Measurements from ENCODE around the gene DTX3L. TPM values are rescaled to one million over a fixed set of nuclear protein-coding genes. Genes with fewer than 3 reads are reported as not detected.

DTX3L gene
- total and polyA plus RNA-seq, 9 of the 15 experiments (the other 6 are each of a cell fraction or from before 2014, with no cell fraction given) = 2.3 to 6.5 (median 3.0) TPM

- WGBS (ENCODE audit: insufficient coverage, low coverage, missing lambda C conversion rate) = 40% methylated on average over 3 of the region's 3 CpGs
- BruUV-seq (replicated peaks) = no TSS peak
- Histone ChIP-seq H3K79me2 (ENCODE audit: control insufficient read depth, insufficient read depth, low read length) (peaks cover 10% of the 10 kb centered on the region; the same call in 2 of the 3 replicates), H3K27me3 (ENCODE audit: control insufficient read depth in 2 of 2, insufficient read depth in 2 of 2, low read length in 2 of 2) (no peaks in the 10 kb centered on the region), H3K4me3 (no peak overlapping the region), H3K4me2 (ENCODE audit: insufficient read depth, low read length) (no peak overlapping the region), H3K9me3 (replicated peaks; ENCODE audit: control insufficient read depth, insufficient read depth, low read depth, low read length) (no peaks in the 10 kb centered on the region), H4K20me1 (replicated peaks; ENCODE audit: control insufficient read depth, insufficient read depth, low read length) (no peaks in the 10 kb centered on the region), H3K36me3 (ENCODE audit: control insufficient read depth, insufficient read depth, low read length) (peaks cover 17% of the 10 kb centered on the region; the same call in 2 of the 3 replicates), H3K4me1 (replicated peaks in 1 of 2; ENCODE audit: control insufficient read depth in 2 of 2, insufficient read depth in 2 of 2, low read length in 2 of 2) (peaks cover 7 to 8% of the 10 kb centered on the region in 2 experiments; a peak in 3 of 5 replicates), H3K9me1 (ENCODE audit: control insufficient read depth, insufficient read depth, low read length) (no peaks in the 10 kb centered on the region), H3K27ac (ENCODE audit: extremely low read depth, low read depth, low read length) (no peak overlapping the region), H3K9ac (ENCODE audit: insufficient read depth in 1 of 2, low read depth in 2 of 2, low read length in 2 of 2) (no peak overlapping the region), H2AFZ (ENCODE audit: low read depth, low read length) (no peak overlapping the region)
- TF ChIP-seq ZKSCAN1 (IDR thresholded peaks at IDR 0.05; ENCODE audit: low read depth, low read length) = no peak
- TF ChIP-seq ELF1 (tag; IDR thresholded peaks at IDR 0.05) = no peak
- TF ChIP-seq ZNF507 (tag; conservative IDR thresholded peaks at IDR 0.05) = no peak
- no peak for TF ChIP-seq TAL1 (IDR thresholded peaks at IDR 0.05)
- TF ChIP-seq MTA3 (IDR thresholded peaks at IDR 0.05; ENCODE audit: borderline replicate concordance) = no peak
- TF ChIP-seq PPARD (CRISPR knock-in tag; IDR thresholded peaks at IDR 0.05) = no peak
- TF ChIP-seq TCFL5 (CRISPR knock-in tag; conservative IDR thresholded peaks at IDR 0.05) = no peak
- no peak for TF ChIP-seq NR2C2 (CRISPR knock-in tag; IDR thresholded peaks at IDR 0.05)
- TF ChIP-seq NR2C2 (tag; IDR thresholded peaks at IDR 0.05) = no peak
- no peak for TF ChIP-seq GTF3C2 (IDR thresholded peaks at IDR 0.05; ENCODE audit: borderline replicate concordance, extremely low read depth, insufficient read length)
- no peak for TF ChIP-seq MTA1 (IDR thresholded peaks at IDR 0.05; ENCODE audit: borderline replicate concordance)
- no peak for TF ChIP-seq ESRRA (IDR thresholded peaks at IDR 0.05; ENCODE audit: borderline replicate concordance, low read depth)
- no peak for TF ChIP-seq ZNF12 (CRISPR knock-in tag; IDR thresholded peaks at IDR 0.05)
- TF ChIP-seq NFRKB (IDR thresholded peaks at IDR 0.05; ENCODE audit: low read depth) = no peak
- TF ChIP-seq TARDBP (IDR thresholded peaks at IDR 0.05) = no peak
- no peak for TF ChIP-seq CREB5 (CRISPR knock-in tag; IDR thresholded peaks at IDR 0.05)
- TF ChIP-seq DNMT1 (IDR thresholded peaks at IDR 0.05) = no peak
- ChIA-PET CTCF (ENCODE audit: low intra/inter-chr PET ratio) (no interaction called here), POLR2A (interaction anchor here (1.5 kb wide), 1 partner anchor 22 kb away, joined by 3 read pairs; no protein-coding TSS in a partner anchor)
- DNase-seq (ENCODE audit: extremely low read depth in 1 of 4, low spot score in 3 of 4) = no peak
- in situ Hi-C loops (cut with MboI) (no loop called here), intact Hi-C loops (cut with micrococcal nuclease) (loop anchor here (10.0 kb wide), 3 partner anchors 114 to 456 kb away; partner anchors contain the start of gene SEMA5B)
- no peak for ATAC-seq
- no peak for FAIRE-seq
These were observed 4.6 kb downstream of the DTX3L start for GRCh38 chr3:122568755-122569154.

Data from K562 (cell line).